ENCODE results near the gene RNLS. TPM values are rescaled to one million over a fixed set of nuclear protein-coding genes. Genes with fewer than 3 reads are reported as not detected.

The RNLS gene
- 1 to 10 TPM; 4.0 to 4.7 TPM for total RNA-seq

GRCh38 chr10:88582806-88583583 is at the start of gene RNLS:
Gene RNLS (minus strand): TSS chr10:88583318.
- Mint-ChIP-seq H3K36me3 (no peaks in the 10 kb centered on the region), H3K27ac (peak within 1 kb of the TSS; percentile 86), H3K9me3 (no peaks in the 10 kb centered on the region), H3K4me1 (ENCODE audit: low read depth) (peaks cover 11% of the 10 kb centered on the region), H3K27me3 (peaks cover 4% of the 10 kb centered on the region), H3K4me3 (peak within 1 kb of the TSS; percentile 81)
- DNase-seq = peak; percentile 80
- CTCF ChIA-PET = interaction anchor here (0.7 to 2.3 kb wide), 39 partner anchors 9 to 1069 kb away, joined by 3 to 13 read pairs (median 4); partner anchors contain the start of genes ATAD1 and LIPK
- intact Hi-C loops (cut with micrococcal nuclease) = loop anchor here (1.0 to 5.0 kb wide), 4 partner anchors 87 to 419 kb away; no protein-coding TSS in a partner anchor
- POLR2A ChIA-PET = interaction anchor here (0.9 to 1.7 kb wide), 2 partner anchors 720 to 721 kb away, joined by 4 to 5 read pairs; partner anchors contain the start of genes KLLN and PTEN

GRCh38 chr10:88624840-88625239 is 41.7 kb upstream of the RNLS start:
- no peaks in the 10 kb centered on the region for H3K27me3 Mint-ChIP-seq
- ChIA-PET POLR2A (no interaction called here), CTCF (no interaction called here)
- intact Hi-C loops (cut with micrococcal nuclease) = no loop called here
- H3K27ac Mint-ChIP-seq = no peak overlapping the region
- H3K9me3 Mint-ChIP-seq = peaks cover 13% of the 10 kb centered on the region
- no peak overlapping the region for H3K4me3 Mint-ChIP-seq
- no peak for DNase-seq
- no peaks in the 10 kb centered on the region for H3K36me3 Mint-ChIP-seq
- no peaks in the 10 kb centered on the region for H3K4me1 Mint-ChIP-seq (ENCODE audit: low read depth)

GRCh38 chr10:88623835-88624234 is 40.7 kb upstream of the RNLS start:
- no peaks in the 10 kb centered on the region for H3K36me3 Mint-ChIP-seq
- no peaks in the 10 kb centered on the region for H3K27me3 Mint-ChIP-seq
- no peak overlapping the region for H3K27ac Mint-ChIP-seq
- CTCF ChIA-PET = no interaction called here
- POLR2A ChIA-PET = no interaction called here
- no peak overlapping the region for H3K4me3 Mint-ChIP-seq
- intact Hi-C loops (cut with micrococcal nuclease) = no loop called here
- H3K4me1 Mint-ChIP-seq (ENCODE audit: low read depth) = no peaks in the 10 kb centered on the region
- peaks cover 13% of the 10 kb centered on the region for H3K9me3 Mint-ChIP-seq
- no peak for DNase-seq

GRCh38 chr10:88620441-88620840 is 37.3 kb upstream of the RNLS start:
- no peak overlapping the region for H3K4me3 Mint-ChIP-seq
- ChIA-PET POLR2A (no interaction called here), CTCF (no interaction called here)
- peaks cover 6% of the 10 kb centered on the region for H3K9me3 Mint-ChIP-seq
- DNase-seq = no peak
- H3K27me3 Mint-ChIP-seq = no peaks in the 10 kb centered on the region
- no peak overlapping the region for H3K27ac Mint-ChIP-seq
- no peaks in the 10 kb centered on the region for H3K4me1 Mint-ChIP-seq (ENCODE audit: low read depth)
- H3K36me3 Mint-ChIP-seq = no peaks in the 10 kb centered on the region
- intact Hi-C loops (cut with micrococcal nuclease) = no loop called here

- CTCF ChIA-PET = interaction anchor here (1.1 kb wide), 1 partner anchor 35 kb away, joined by 4 read pairs; the partner anchor contains the start of gene RNLS
- Mint-ChIP-seq H3K4me1 (ENCODE audit: low read depth) (no peaks in the 10 kb centered on the region), H3K4me3 (no peak overlapping the region), H3K27me3 (no peaks in the 10 kb centered on the region), H3K9me3 (peaks cover 6% of the 10 kb centered on the region), H3K27ac (no peak overlapping the region), H3K36me3 (no peaks in the 10 kb centered on the region)
- DNase-seq = no peak
- POLR2A ChIA-PET = no interaction called here
- intact Hi-C loops (cut with micrococcal nuclease) = no loop called here
Measured at GRCh38 chr10:88618496-88618895, 35.4 kb upstream of the RNLS start.

GRCh38 chr10:88617772-88618300 is 34.7 kb upstream of the RNLS start:
- Mint-ChIP-seq H3K27ac (no peak overlapping the region), H3K9me3 (peaks cover 6% of the 10 kb centered on the region), H3K27me3 (no peaks in the 10 kb centered on the region), H3K4me1 (ENCODE audit: low read depth) (no peaks in the 10 kb centered on the region), H3K4me3 (no peak overlapping the region), H3K36me3 (no peaks in the 10 kb centered on the region)
- DNase-seq = no peak
- intact Hi-C loops (cut with micrococcal nuclease) = no loop called here
- POLR2A ChIA-PET = no interaction called here
- CTCF ChIA-PET = no interaction called here

GRCh38 chr10:88616250-88616977 is 33.3 kb upstream of the RNLS start:
- no peak overlapping the region for H3K27ac Mint-ChIP-seq

GRCh38 chr10:88608780-88609179 is 25.7 kb upstream of the RNLS start:
- Mint-ChIP-seq H3K27me3 (peaks cover 6% of the 10 kb centered on the region), H3K27ac (no peak overlapping the region), H3K4me1 (ENCODE audit: low read depth) (no peaks in the 10 kb centered on the region), H3K9me3 (no peaks in the 10 kb centered on the region), H3K4me3 (no peak overlapping the region), H3K36me3 (no peaks in the 10 kb centered on the region)
- POLR2A ChIA-PET = no interaction called here
- CTCF ChIA-PET = no interaction called here
- intact Hi-C loops (cut with micrococcal nuclease) = no loop called here
- no peak for DNase-seq

More at GRCh38 chr10:88616250-88616977, 33.3 kb upstream of the RNLS start:
- intact Hi-C loops (cut with micrococcal nuclease) = no loop called here
- H3K4me3 Mint-ChIP-seq = no peak overlapping the region
- POLR2A ChIA-PET = no interaction called here
- H3K36me3 Mint-ChIP-seq = no peaks in the 10 kb centered on the region
- H3K9me3 Mint-ChIP-seq = peaks cover 6% of the 10 kb centered on the region
- no peaks in the 10 kb centered on the region for H3K27me3 Mint-ChIP-seq
- CTCF ChIA-PET = interaction anchor here (0.7 kb wide), 1 partner anchor 38 kb away, joined by 3 read pairs; no protein-coding TSS in a partner anchor
- DNase-seq = no peak
- H3K4me1 Mint-ChIP-seq (ENCODE audit: low read depth) = no peaks in the 10 kb centered on the region

- Mint-ChIP-seq H3K4me3 (no peak overlapping the region), H3K27me3 (peaks cover 6% of the 10 kb centered on the region), H3K36me3 (no peaks in the 10 kb centered on the region), H3K4me1 (ENCODE audit: low read depth) (no peaks in the 10 kb centered on the region), H3K9me3 (no peaks in the 10 kb centered on the region), H3K27ac (no peak overlapping the region)
- ChIA-PET CTCF (no interaction called here), POLR2A (interaction anchor here (0.6 kb wide), 1 partner anchor 54 kb away, joined by 3 read pairs; no protein-coding TSS in a partner anchor)
- intact Hi-C loops (cut with micrococcal nuclease) = no loop called here
- DNase-seq = no peak
Measured at GRCh38 chr10:88608052-88608732, 25.1 kb upstream of the RNLS start.

GRCh38 chr10:88598055-88598454 is 14.9 kb upstream of the RNLS start:
- intact Hi-C loops (cut with micrococcal nuclease) = no loop called here
- CTCF ChIA-PET = interaction anchor here (2.4 kb wide), 1 partner anchor 15 kb away, joined by 6 read pairs; the partner anchor contains the start of gene RNLS
- POLR2A ChIA-PET = no interaction called here

GRCh38 chr10:88594482-88594881 is 11.4 kb upstream of the RNLS start:
- intact Hi-C loops (cut with micrococcal nuclease) = no loop called here
- CTCF ChIA-PET = no interaction called here
- H3K9me3 Mint-ChIP-seq = no peaks in the 10 kb centered on the region
- H3K4me1 Mint-ChIP-seq (ENCODE audit: low read depth) = peaks cover 7% of the 10 kb centered on the region
- POLR2A ChIA-PET = no interaction called here
- H3K27ac Mint-ChIP-seq = no peak overlapping the region
- no peaks in the 10 kb centered on the region for H3K27me3 Mint-ChIP-seq
- H3K4me3 Mint-ChIP-seq = no peak overlapping the region
- H3K36me3 Mint-ChIP-seq = no peaks in the 10 kb centered on the region
- no peak for DNase-seq

More at GRCh38 chr10:88598055-88598454, 14.9 kb upstream of the RNLS start:
- peaks cover 7% of the 10 kb centered on the region for H3K4me1 Mint-ChIP-seq (ENCODE audit: low read depth)
- no peak overlapping the region for H3K27ac Mint-ChIP-seq
- no peaks in the 10 kb centered on the region for H3K36me3 Mint-ChIP-seq
- DNase-seq = no peak
- no peak overlapping the region for H3K4me3 Mint-ChIP-seq
- H3K27me3 Mint-ChIP-seq = peaks cover 3% of the 10 kb centered on the region
- H3K9me3 Mint-ChIP-seq = peaks cover 2% of the 10 kb centered on the region

GRCh38 chr10:88592906-88593305 is 9.8 kb upstream of the RNLS start:
- ChIA-PET POLR2A (no interaction called here), CTCF (interaction anchor here (0.5 to 3.1 kb wide), 2 partner anchors 10 to 1654 kb away, joined by 4 to 13 read pairs; partner anchors contain the start of gene RNLS)
- Mint-ChIP-seq H3K4me1 (ENCODE audit: low read depth) (peaks cover under 1% of the 10 kb centered on the region), H3K9me3 (no peaks in the 10 kb centered on the region), H3K27ac (no peak overlapping the region), H3K4me3 (no peak overlapping the region), H3K36me3 (no peaks in the 10 kb centered on the region), H3K27me3 (no peaks in the 10 kb centered on the region)
- no peak for DNase-seq
- intact Hi-C loops (cut with micrococcal nuclease) = no loop called here
